ENCODE results near the gene MVB12B.
A peak's percentile ranks its signal among the peaks of the same experiment; 100 is the strongest.

MVB12B gene

DNA sequence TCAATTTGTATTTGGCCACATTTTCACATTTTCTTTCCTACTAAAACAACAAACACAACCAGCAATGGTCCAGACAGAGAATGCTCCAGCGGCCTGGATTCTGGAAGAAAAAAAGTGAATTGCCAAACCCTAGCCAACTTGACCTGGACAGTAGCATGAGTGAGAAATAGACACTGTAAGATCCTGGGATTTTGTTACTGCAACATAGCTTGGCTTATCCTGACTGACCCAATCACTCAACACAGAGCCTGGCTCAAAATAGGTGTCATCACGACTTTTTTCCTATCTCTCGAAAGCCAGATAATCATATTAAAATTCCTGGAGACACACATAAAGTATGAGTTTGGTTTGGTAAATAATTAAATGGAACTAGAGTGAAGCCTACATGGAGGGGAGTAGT lies 25.4 kb upstream of the MVB12B start:
- DNase-seq (ENCODE audit: extremely low read depth, insufficient read length) = no peak

DNA sequence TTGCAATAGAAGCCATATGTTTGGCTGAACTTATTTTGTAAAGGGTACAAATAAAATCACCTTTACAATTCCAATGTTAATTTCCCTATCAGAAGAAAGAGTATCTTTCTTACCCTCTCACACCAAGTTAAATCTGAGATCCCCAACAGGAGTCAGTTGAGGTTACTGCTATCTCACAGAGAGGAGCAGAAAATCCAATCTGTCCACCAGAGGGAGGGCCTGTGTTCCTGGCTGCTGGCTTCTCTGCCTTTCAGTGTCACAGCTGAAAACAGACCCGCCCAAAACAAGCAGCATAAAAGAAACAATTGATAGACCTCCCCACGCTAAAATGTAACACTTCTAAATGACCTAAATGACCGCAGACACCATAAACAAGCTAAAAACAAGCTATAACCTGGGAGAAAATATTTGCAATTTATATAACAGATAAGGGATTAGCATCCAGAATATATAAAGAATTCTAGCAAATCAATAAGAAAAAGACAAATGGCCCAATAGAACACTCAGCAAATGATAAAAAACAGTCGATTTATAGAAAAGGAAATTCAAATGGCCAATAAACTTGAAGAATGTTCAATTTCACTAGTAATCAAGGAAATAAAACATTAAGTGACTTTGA lies 24.5 kb upstream of the MVB12B start:
- no peaks in the 10 kb centered on the region for H3K36me3 ChIP-seq (ENCODE audit: control insufficient read depth, insufficient read depth, low read length)
- no peak overlapping the region for H3K4me3 ChIP-seq (replicated peaks; ENCODE audit: low read depth, low read length)
- DNase-seq (ENCODE audit: extremely low read depth, insufficient read length) = no peak
- TF ChIP-seq, protein P1, sequence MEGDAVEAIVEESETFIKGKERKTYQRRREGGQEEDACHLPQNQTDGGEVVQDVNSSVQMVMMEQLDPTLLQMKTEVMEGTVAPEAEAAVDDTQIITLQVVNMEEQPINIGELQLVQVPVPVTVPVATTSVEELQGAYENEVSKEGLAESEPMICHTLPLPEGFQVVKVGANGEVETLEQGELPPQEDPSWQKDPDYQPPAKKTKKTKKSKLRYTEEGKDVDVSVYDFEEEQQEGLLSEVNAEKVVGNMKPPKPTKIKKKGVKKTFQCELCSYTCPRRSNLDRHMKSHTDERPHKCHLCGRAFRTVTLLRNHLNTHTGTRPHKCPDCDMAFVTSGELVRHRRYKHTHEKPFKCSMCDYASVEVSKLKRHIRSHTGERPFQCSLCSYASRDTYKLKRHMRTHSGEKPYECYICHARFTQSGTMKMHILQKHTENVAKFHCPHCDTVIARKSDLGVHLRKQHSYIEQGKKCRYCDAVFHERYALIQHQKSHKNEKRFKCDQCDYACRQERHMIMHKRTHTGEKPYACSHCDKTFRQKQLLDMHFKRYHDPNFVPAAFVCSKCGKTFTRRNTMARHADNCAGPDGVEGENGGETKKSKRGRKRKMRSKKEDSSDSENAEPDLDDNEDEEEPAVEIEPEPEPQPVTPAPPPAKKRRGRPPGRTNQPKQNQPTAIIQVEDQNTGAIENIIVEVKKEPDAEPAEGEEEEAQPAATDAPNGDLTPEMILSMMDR (IDR thresholded peaks at IDR 0.05; ENCODE audit: insufficient read depth, low read length, poor library complexity, severe bottlenecking) = peak; percentile 64
- H3K27me3 ChIP-seq (replicated peaks; ENCODE audit: control insufficient read depth, insufficient read depth, low read length) = peaks cover 5% of the 10 kb centered on the region

More for the DNA sequence above, 25.4 kb upstream of the MVB12B start:
- Histone ChIP-seq H3K4me3 (replicated peaks; ENCODE audit: low read depth, low read length) (no peak overlapping the region), H3K27me3 (replicated peaks; ENCODE audit: control insufficient read depth, insufficient read depth, low read length) (peaks cover 5% of the 10 kb centered on the region), H3K36me3 (ENCODE audit: control insufficient read depth, insufficient read depth, low read length) (no peaks in the 10 kb centered on the region)
- TF ChIP-seq, protein P1 (IDR thresholded peaks at IDR 0.05; ENCODE audit: insufficient read depth, low read length, poor library complexity, severe bottlenecking) = no peak

DNA sequence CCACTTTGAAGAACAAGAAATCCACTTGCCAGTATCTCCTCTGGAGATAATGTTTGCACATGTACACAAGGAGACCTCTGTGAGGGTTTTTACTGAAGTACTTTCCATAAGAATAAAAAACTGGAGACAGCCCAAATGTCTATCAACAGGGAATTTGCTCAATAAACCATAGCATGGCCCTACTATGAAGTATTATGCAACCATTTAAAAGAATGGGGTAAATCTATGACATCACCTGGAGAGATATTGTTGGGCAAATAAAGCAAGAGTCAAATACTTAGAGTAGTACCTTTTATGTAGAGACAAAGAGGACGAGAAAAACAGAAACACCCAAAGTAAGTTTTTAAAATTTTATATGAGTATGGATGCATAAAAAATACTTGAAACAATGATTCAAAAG lies 23.9 kb upstream of the MVB12B start:
- Histone ChIP-seq H3K27me3 (replicated peaks; ENCODE audit: control insufficient read depth, insufficient read depth, low read length) (peaks cover 5% of the 10 kb centered on the region), H3K36me3 (ENCODE audit: control insufficient read depth, insufficient read depth, low read length) (no peaks in the 10 kb centered on the region), H3K4me3 (replicated peaks; ENCODE audit: low read depth, low read length) (no peak overlapping the region)
- TF ChIP-seq, protein P1 (IDR thresholded peaks at IDR 0.05; ENCODE audit: insufficient read depth, low read length, poor library complexity, severe bottlenecking) = no peak
- no peak for DNase-seq (ENCODE audit: extremely low read depth, insufficient read length)

DNA sequence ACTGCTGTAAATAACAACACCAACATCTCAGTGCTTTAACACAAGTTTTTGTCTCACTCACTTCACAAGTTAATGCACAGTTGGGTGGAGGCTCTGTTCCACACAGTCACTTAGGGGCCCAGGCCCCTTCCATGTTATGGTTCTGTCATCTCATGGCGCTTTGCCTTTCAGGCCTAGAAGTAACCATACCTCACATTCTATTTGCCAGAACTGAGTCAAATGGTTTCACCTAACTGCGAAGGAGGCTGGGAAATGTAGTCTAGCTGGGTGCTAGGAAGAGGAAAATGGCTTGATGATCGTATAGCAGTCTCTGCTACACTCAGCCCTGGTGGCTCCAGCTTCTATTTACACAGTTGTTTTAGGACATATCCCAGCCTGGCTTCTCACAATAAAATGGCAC lies 23.1 kb upstream of the MVB12B start:
- DNase-seq (ENCODE audit: extremely low read depth, insufficient read length) = no peak
- H3K4me3 ChIP-seq (replicated peaks; ENCODE audit: low read depth, low read length) = no peak overlapping the region
- H3K36me3 ChIP-seq (ENCODE audit: control insufficient read depth, insufficient read depth, low read length) = no peaks in the 10 kb centered on the region
- H3K27me3 ChIP-seq (replicated peaks; ENCODE audit: control insufficient read depth, insufficient read depth, low read length) = peaks cover 5% of the 10 kb centered on the region
- TF ChIP-seq, protein P1 (IDR thresholded peaks at IDR 0.05; ENCODE audit: insufficient read depth, low read length, poor library complexity, severe bottlenecking) = no peak

DNA sequence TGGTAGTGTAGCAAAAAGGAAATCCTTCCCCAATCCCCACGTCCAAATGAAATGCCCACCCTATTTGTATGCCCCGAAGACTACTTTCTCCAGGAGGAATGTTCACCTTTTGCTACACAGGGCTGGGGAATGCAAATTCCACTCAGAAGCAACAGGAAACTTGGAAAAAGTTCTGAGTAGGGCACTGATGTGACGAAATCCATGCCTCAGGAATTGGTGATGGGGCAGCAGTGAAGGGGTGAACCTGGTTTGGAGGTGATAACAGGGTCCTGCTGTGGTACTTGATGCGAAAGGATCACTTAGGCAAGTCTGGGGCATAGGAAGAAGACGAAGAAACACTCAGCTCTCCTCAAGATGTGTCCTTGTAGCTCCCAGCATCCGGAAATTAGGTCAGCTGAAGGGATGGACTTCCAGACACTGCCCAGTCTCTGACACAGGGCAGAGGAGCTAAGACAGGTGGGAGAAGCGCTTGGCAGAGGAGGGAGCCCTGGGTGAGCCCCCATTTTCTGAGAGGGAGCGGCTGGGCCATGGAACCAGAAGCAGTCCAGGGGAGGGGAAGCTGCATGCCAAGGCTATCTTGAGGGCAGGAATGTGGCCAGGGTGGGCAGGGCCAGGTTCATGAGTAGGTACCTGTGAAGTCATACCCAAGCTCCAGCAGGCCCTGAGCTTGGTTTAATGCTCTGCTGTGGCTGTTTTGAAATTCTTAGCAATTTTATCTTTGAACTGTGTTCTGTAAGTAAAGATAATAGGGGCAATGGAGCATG lies 22.2 kb upstream of the MVB12B start:
- TF ChIP-seq, protein P1 (IDR thresholded peaks at IDR 0.05; ENCODE audit: insufficient read depth, low read length, poor library complexity, severe bottlenecking) = no peak
- no peak overlapping the region for H3K4me3 ChIP-seq (replicated peaks; ENCODE audit: low read depth, low read length)
- H3K27me3 ChIP-seq (replicated peaks; ENCODE audit: control insufficient read depth, insufficient read depth, low read length) = peaks cover 4% of the 10 kb centered on the region
- no peak for DNase-seq (ENCODE audit: extremely low read depth, insufficient read length)
- H3K36me3 ChIP-seq (ENCODE audit: control insufficient read depth, insufficient read depth, low read length) = no peaks in the 10 kb centered on the region
